ENCODE data around the gene WDFY4.

WDFY4 gene

GRCh38 chr10:48751730-48752129 lies 67.1 kb downstream of the WDFY4 start:
- no peak for DNase-seq

- DNase-seq: no peak
Observed at GRCh38 chr10:48758411-48758810, 73.7 kb downstream of the WDFY4 start.

GRCh38 chr10:48759113-48759901 lies 74.6 kb downstream of the WDFY4 start:
- DNase-seq: no peak

GRCh38 chr10:48760983-48761382 lies 76.3 kb downstream of the WDFY4 start:
- no peak for DNase-seq

GRCh38 chr10:48762064-48763042 lies 77.7 kb downstream of the WDFY4 start:
- no peak for DNase-seq

- no peak for DNase-seq
Observed at GRCh38 chr10:48763403-48763965, 78.8 kb downstream of the WDFY4 start.

- DNase-seq: no peak
Observed at GRCh38 chr10:48764486-48764885, 79.8 kb downstream of the WDFY4 start.

GRCh38 chr10:48765039-48765438 lies 80.4 kb downstream of the WDFY4 start:
- DNase-seq: no peak

GRCh38 chr10:48765527-48765926 lies 80.9 kb downstream of the WDFY4 start:
- no peak for DNase-seq

- no peak for DNase-seq
Observed at GRCh38 chr10:48767373-48768143, 82.9 kb downstream of the WDFY4 start.

GRCh38 chr10:48768144-48768766 lies 83.6 kb downstream of the WDFY4 start:
- DNase-seq: no peak

- DNase-seq: no peak
Observed at GRCh38 chr10:48768926-48769325, 84.3 kb downstream of the WDFY4 start.

GRCh38 chr10:48769706-48770435 lies 85.2 kb downstream of the WDFY4 start:
- DNase-seq: no peak

GRCh38 chr10:48770561-48771089 lies 86.0 kb downstream of the WDFY4 start:
- no peak for DNase-seq

- no peak for DNase-seq
Observed at GRCh38 chr10:48771234-48771633, 86.6 kb downstream of the WDFY4 start.

GRCh38 chr10:48772059-48772458 lies 87.4 kb downstream of the WDFY4 start:
- no peak for DNase-seq

- DNase-seq: no peak
Observed at GRCh38 chr10:48773580-48773979, 88.9 kb downstream of the WDFY4 start.

GRCh38 chr10:48774416-48775205 lies 89.9 kb downstream of the WDFY4 start:
- DNase-seq: no peak

- no peak for DNase-seq
Observed at GRCh38 chr10:48775206-48775517, 90.5 kb downstream of the WDFY4 start.

- DNase-seq: no peak
Observed at GRCh38 chr10:48776005-48776522, 91.4 kb downstream of the WDFY4 start.

Measured in activated CD8-positive, alpha-beta memory T cell treated with anti-CD3 and anti-CD28 coated beads, Interleukin-2, amount 50 U/mL, for 48 hours (primary cell).